Prostate gland (tissue), 2 donors: ENCODE measurements around the gene ABCG1. TPM values are rescaled to one million over a fixed set of nuclear protein-coding genes. Genes with fewer than 3 reads are reported as not detected.

Source experiments
- DNase-seq: peaks from one replicate; pipeline ENCODE4 v3.0.0-alpha.2; 2019; ENCODE audit warnings: low spot score
- H3K27ac ChIP-seq, 2 donors: fragments of 200-600 bp; sonication (generic); 2 replicates each; pipeline ENCODE4 v1.5.1; 2017 to 2019
- H3K27me3 ChIP-seq: fragments of 200-600 bp; sonication (generic); replicated peaks from 2 replicates; pipeline ENCODE4 v1.5.1; 2019; ENCODE audit not compliant: insufficient read depth
- H3K36me3 ChIP-seq, 2 donors: fragments of 200-600 bp; sonication (generic); 1 replicate in 1 of 2; 2 replicates in 1 of 2; pipeline versions ENCODE4 v1.5.1 to v1.8.1; 2017 to 2019
- H3K4me1 ChIP-seq: fragments of 200-600 bp; sonication (generic); replicated peaks from 2 replicates; pipeline ENCODE4 v1.5.1; 2019
- H3K4me3 ChIP-seq, 2 donors: fragments of 200-600 bp; sonication (generic); 2 replicates each; pipeline ENCODE4 v1.5.1; 2017 to 2019
- H3K9me3 ChIP-seq: fragments of 200-600 bp; sonication (generic); 2 replicates; pipeline ENCODE4 v1.5.1; 2017
- POLR2A ChIP-seq: fragments of 450-650 bp; IDR thresholded peaks from one replicate; pipeline ENCODE4 v1.6.1; 2016; ENCODE audit warnings: antibody characterized with exemption, mild to moderate bottlenecking
- POLR2AphosphoS5 ChIP-seq: sonication (generic); formaldehyde crosslinking; IDR thresholded peaks from one replicate; pipeline ENCODE4 v1.6.1; 2017; ENCODE audit warnings: antibody characterized with exemption
- WGBS: methylation state at CpG from one replicate; pipeline ENCODE4 v1.1.5; 2018; 5-methylcytosine and 5-hydroxymethylcytosine counted together
- intact Hi-C: fragments of 100-400 bp; cut with DNase I; formaldehyde crosslinking; loops from one replicate; pipeline ENCODE4 v1.14.2; 2022
- total RNA-seq, 2 donors: library from RNA; depleted of rRNA; stranded (reverse); fragments of >200 nt; gene quantifications; one replicate each; pipeline ENCODE4 v1.1.0, GENCODE V29; 2016
- TF ChIP-seq, protein P1 (sequence below), 4 experiments: fragments of 200-600 bp in 2 of 4; fragments of 450-650 bp in 2 of 4; sonication (generic) in 2 of 4; IDR thresholded peaks; 1 replicate in 3 of 4; 2 replicates in 1 of 4; pipeline ENCODE4 v1.5.1; 2016 to 2019; ENCODE audit warnings: antibody characterized with exemption in 4 of 4, mild to moderate bottlenecking in 2 of 4, moderate library complexity in 2 of 4

The ABCG1 gene
- total RNA-seq, 2 donors from 2014 or later = 22.7 to 28.3 TPM

DNA sequence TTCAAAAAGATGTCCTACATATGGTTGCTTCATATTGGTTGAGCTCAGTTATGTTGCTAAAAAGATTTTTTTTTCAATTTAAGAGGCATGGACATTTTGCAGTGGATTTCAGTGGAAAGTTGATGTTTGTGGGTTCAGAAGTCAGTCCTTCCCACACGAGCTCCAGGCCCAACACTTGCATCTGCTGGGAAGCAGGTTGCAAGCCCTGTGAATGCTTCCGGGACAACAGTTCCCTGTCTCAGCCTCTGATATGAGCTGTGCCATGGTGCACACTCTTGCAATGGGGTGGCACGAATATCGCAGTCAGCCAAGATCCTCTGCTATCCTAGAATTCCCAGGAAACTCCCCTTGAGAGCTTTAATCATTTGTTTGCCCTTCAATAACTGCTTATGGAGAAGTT is 30.3 kb upstream of the ABCG1 start:
- no peaks in the 10 kb centered on the region for H3K4me1 ChIP-seq
- no peak for DNase-seq
- no peak overlapping the region for H3K4me3 ChIP-seq
- 89% methylated on average over 4 of the region's 4 CpGs for WGBS
- no peaks in the 10 kb centered on the region for H3K9me3 ChIP-seq
- no peaks in the 10 kb centered on the region for H3K27me3 ChIP-seq
- no peak overlapping the region for H3K27ac ChIP-seq
- TF ChIP-seq POLR2A = no peak
- no peak for TF ChIP-seq POLR2AphosphoS5
- TF ChIP-seq, protein P1, sequence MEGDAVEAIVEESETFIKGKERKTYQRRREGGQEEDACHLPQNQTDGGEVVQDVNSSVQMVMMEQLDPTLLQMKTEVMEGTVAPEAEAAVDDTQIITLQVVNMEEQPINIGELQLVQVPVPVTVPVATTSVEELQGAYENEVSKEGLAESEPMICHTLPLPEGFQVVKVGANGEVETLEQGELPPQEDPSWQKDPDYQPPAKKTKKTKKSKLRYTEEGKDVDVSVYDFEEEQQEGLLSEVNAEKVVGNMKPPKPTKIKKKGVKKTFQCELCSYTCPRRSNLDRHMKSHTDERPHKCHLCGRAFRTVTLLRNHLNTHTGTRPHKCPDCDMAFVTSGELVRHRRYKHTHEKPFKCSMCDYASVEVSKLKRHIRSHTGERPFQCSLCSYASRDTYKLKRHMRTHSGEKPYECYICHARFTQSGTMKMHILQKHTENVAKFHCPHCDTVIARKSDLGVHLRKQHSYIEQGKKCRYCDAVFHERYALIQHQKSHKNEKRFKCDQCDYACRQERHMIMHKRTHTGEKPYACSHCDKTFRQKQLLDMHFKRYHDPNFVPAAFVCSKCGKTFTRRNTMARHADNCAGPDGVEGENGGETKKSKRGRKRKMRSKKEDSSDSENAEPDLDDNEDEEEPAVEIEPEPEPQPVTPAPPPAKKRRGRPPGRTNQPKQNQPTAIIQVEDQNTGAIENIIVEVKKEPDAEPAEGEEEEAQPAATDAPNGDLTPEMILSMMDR (IDR thresholded peaks at IDR 0.05) = no peak
- intact Hi-C loops = no loop called here
- no peaks in the 10 kb centered on the region for H3K36me3 ChIP-seq

DNA sequence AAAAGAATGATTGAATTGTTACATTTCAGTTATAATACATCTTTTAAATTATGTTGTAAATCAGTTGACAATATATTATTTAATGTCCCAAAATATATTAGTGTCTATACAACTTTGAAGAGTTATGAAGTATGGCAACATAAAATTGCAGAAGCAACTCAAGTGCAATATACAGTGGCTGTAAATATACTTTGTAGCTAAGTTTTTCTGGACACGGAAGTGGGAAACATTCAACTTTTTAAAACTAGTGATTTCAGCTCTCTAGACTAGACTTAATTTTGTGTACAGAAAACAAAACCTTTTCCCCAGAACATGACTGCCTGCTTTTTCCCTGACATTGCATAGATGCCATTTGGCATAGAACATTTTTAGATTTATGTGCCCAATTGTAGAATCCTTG is 29.5 kb upstream of the ABCG1 start:
- Histone ChIP-seq H3K27ac (no peak overlapping the region), H3K27me3 (no peaks in the 10 kb centered on the region), H3K36me3 (no peaks in the 10 kb centered on the region), H3K9me3 (no peaks in the 10 kb centered on the region), H3K4me1 (no peaks in the 10 kb centered on the region), H3K4me3 (no peak overlapping the region)
- WGBS = 83% methylated on average over 1 of the region's 1 CpG
- intact Hi-C loops = no loop called here
- no peak for DNase-seq
- no peak for TF ChIP-seq POLR2A
- TF ChIP-seq, protein P1 (IDR thresholded peaks at IDR 0.05) = no peak

DNA sequence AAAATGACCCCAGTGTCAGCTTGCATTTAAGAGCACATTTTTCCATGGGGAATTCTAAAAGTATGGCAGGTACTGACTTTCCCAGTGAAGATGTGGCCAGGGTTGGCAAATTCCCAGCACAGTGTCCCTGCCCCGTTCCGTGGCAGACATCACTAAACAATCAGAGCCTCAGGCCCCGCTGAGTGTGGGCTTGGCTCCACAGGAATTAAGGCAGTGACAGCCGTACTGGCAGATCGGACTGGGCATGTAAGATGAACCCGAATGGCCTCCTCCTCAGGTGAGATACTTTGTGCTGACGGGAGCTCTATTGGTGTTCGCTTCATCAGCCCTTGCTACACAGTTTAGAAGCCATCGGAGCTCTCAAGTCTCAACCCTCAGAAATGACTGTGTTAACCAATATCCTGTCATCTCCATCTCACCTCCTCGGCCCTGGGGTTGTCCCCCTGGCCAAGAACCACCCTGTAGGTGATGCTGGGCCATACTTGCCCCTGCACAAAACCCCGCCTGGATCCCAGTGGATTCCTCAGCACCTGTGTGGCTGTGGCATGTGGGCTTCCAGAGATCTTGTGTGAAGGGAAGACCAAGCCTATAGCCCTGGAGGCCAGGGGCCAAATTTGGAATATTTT is 29.0 kb upstream of the ABCG1 start:
- no peak for TF ChIP-seq POLR2AphosphoS5
- TF ChIP-seq, protein P1 (IDR thresholded peaks at IDR 0.05) = no peak
- no peak for TF ChIP-seq POLR2A
- Histone ChIP-seq H3K27ac (no peak overlapping the region), H3K27me3 (no peaks in the 10 kb centered on the region), H3K36me3 (no peaks in the 10 kb centered on the region), H3K4me3 (no peak overlapping the region), H3K4me1 (no peaks in the 10 kb centered on the region), H3K9me3 (no peaks in the 10 kb centered on the region)
- intact Hi-C loops = no loop called here
- no peak for DNase-seq
- 90% methylated on average over 11 of the region's 11 CpGs for WGBS

DNA sequence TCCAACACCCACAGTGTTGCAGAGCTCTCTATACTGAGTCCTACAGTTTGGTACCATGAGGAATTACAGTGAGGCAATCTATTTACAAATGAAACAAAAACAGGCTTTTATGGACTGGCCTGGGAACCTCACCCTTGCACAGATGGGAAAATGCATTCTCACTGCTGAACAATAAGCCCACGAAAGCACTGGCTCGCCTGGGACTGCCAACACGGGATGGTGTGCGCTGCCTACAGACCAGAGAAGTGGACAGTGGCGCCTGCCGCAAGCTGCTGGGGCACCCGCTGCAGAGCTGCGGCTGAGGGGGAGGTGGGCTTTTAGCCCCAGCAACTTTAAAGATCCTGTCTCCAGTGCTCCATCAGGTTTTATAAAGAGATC is 28.5 kb upstream of the ABCG1 start:
- 95% methylated on average over 8 of the region's 8 CpGs for WGBS
- intact Hi-C loops = no loop called here
- H3K27ac ChIP-seq = no peak overlapping the region
- no peak overlapping the region for H3K4me3 ChIP-seq
- H3K27me3 ChIP-seq = no peaks in the 10 kb centered on the region
- TF ChIP-seq, protein P1 (IDR thresholded peaks at IDR 0.05) = no peak
- TF ChIP-seq POLR2A (no peak), POLR2AphosphoS5 (no peak)
- no peak for DNase-seq
- no peaks in the 10 kb centered on the region for H3K36me3 ChIP-seq
- no peaks in the 10 kb centered on the region for H3K4me1 ChIP-seq
- H3K9me3 ChIP-seq = no peaks in the 10 kb centered on the region

DNA sequence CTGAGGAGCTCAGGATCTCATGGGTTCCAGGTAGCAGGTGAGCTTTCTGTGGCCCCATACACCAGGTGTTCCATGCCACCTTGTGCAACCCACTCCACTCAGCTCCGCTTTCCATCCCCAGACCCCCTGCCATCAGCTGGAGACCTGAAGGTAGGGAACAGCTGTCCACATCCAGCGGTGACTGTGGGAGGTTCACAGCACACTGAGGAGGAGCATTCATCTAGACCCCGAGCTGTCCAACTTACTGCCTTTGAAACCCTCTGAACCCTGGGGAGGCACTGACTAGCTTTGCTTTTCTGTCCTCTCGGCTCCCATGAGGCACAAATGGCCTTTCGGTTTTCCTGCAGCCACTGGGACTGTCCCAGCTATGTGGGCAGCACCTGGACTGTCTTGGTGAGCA is 27.9 kb upstream of the ABCG1 start:
- H3K4me1 ChIP-seq = no peaks in the 10 kb centered on the region
- 96% methylated on average over 5 of the region's 5 CpGs for WGBS
- no peaks in the 10 kb centered on the region for H3K9me3 ChIP-seq
- no peak overlapping the region for H3K27ac ChIP-seq
- intact Hi-C loops = no loop called here
- H3K27me3 ChIP-seq = no peaks in the 10 kb centered on the region
- no peak overlapping the region for H3K4me3 ChIP-seq
- H3K36me3 ChIP-seq = no peaks in the 10 kb centered on the region
- TF ChIP-seq POLR2A (no peak), POLR2AphosphoS5 (no peak)
- TF ChIP-seq, protein P1 (IDR thresholded peaks at IDR 0.05) = no peak
- DNase-seq = no peak
